Large intestine (tissue), 3 donors: Measurements from ENCODE around the gene GSX1. TPM values are rescaled to one million over a fixed set of nuclear protein-coding genes. Genes with fewer than 3 reads are reported as not detected.
"Not testable (repeated sequence)": the region's sequence is repeated elsewhere in the genome, so short reads cannot be mapped to it uniquely, and the experiment has no call there.

Experiments used
- DNase-seq, 2 donors: peaks; one replicate each; pipeline versions ENCODE4 v3.0.0 to v3.0.0-alpha.2; 2013
- H3K27ac ChIP-seq: one replicate; pipeline ENCODE4 v1.5.1; 2013; ENCODE audit warnings: low read length
- H3K27me3 ChIP-seq: 2 replicates; pipeline ENCODE4 v1.6.1; 2013; ENCODE audit warnings: low read length; ENCODE audit not compliant: control insufficient read depth, insufficient read depth
- H3K36me3 ChIP-seq: 2 replicates; pipeline ENCODE4 v1.6.1; 2013; ENCODE audit warnings: low read length; ENCODE audit not compliant: control insufficient read depth, insufficient read depth
- H3K4me1 ChIP-seq: one replicate; pipeline ENCODE4 v1.6.1; 2013; ENCODE audit warnings: low read length; ENCODE audit not compliant: control insufficient read depth, insufficient read depth
- H3K4me3 ChIP-seq: one replicate; pipeline ENCODE4 v1.5.1; 2013; ENCODE audit warnings: low read length
- H3K9me3 ChIP-seq: one replicate; pipeline ENCODE4 v1.6.1; 2013; ENCODE audit warnings: mild to moderate bottlenecking, low read depth, low read length, moderate library complexity; ENCODE audit not compliant: control insufficient read depth
- WGBS: methylation state at CpG from one replicate; pipeline ENCODE4 v1.1.5; 2013; ENCODE audit warnings: low lambda C conversion rate; ENCODE audit not compliant: insufficient coverage; 5-methylcytosine and 5-hydroxymethylcytosine counted together
- polyA plus RNA-seq: library from polyadenylated mRNA; unstranded; fragments of 120-200 nt; gene quantifications from one replicate; pipeline ENCODE4 v1.2.1, GENCODE V29; 2013

Gene GSX1
- polyA plus RNA-seq, 1 donor, result not detected

DNA sequence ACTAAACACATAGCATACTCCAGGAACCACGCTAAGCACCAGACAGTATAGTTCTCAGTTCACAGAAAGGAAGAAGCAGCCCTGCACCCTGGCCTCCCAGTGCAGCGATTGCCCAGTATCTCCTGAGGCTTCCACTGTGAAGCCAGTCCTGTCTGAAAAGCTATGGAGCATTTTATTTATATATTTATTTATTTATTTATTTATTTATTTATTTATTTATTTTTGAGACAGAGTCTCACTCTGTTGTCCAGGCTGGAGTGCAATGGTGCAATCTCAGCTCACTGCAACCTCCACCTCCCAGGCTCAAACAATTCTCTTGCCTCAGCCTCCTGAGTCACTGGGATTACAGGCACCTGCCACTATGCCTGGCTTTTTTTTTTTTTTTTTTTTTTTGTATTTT is 25.5 kb downstream of the GSX1 start:
- not testable (repeated sequence) for H3K9me3 ChIP-seq, H3K4me3 ChIP-seq, H3K4me1 ChIP-seq, H3K27ac ChIP-seq, H3K36me3 ChIP-seq, DNase-seq
- WGBS, result 100% methylated on average over 1 of the region's 2 CpGs
- H3K27me3 ChIP-seq, result peaks cover 70% of the 10 kb centered on the region

DNA sequence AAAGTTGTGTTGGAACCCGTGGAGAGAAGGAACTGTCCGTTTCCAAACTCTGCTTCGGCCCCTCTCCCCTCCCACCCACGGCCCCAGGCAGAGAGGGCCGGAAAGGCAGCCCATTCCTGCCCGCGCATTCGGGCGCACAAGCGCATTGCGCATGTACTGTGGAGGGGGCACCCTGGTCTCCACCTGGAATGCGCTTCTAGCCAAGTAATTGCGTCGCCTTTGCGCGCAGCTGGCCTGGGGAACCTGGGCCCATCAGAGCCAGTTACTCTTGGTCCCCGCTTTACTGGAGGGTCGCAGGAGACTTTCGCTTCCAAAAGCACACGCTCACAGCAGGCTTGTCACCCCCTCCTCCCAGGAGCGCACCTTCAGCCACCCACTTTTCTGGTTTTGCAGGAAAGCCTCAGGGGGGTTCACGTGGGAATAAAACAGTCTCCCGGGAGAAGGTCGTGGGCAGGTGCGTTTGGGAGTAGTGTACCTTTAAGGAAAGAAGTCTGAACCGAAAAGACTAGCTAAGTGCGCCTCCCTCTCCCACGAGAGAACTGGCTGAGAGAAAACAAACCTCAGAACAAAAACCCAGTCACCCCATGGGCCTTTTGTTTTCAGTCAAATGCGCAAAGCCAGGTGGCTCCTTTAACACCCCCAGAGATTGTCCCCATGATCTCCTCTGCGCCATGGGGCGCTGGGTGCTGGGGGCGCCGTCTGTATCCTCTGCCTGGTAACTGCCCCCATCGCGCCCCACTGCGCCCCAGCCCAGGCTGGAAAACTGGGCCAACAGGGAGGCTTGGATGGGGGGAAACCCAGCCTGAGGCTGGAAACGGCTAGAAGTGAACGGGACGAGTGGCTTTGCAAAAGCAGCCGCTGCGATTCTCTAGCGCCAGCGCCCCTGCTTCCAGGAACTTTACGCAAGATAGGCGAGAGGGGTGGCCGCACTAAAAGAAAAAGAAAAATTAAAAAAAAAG is 28.5 kb downstream of the GSX1 start:
- no CpG with 5 or more reads among the region's 46 CpGs for WGBS
- Histone ChIP-seq H3K9me3 (no peaks in the 10 kb centered on the region), H3K27ac (no peak overlapping the region), H3K27me3 (peaks cover 93% of the 10 kb centered on the region), H3K4me3 (no peak overlapping the region), H3K36me3 (no peaks in the 10 kb centered on the region), H3K4me1 (no peaks in the 10 kb centered on the region)
- no peak for DNase-seq

DNA sequence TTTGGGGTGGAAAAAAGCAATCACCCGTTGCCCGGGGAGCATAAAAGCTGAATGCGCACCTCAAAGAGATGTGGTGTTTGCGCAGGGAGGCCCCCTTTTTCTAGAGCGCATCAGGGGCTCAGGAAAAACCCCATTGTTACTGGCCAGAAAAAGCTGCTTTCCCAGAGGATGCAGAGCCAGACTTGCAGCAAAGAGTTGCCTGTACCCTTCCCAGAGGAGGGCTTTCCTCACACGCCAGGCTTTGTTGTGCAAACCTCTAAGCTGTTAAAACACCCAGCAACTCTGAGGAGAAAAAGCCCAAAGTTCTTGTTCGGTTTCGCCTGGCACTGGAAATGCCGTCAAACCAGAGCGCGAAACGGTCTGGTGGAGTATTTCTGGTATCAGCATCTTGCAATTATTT is 29.3 kb downstream of the GSX1 start:
- Histone ChIP-seq H3K4me3 (no peak overlapping the region), H3K9me3 (no peaks in the 10 kb centered on the region), H3K27me3 (peaks cover 89% of the 10 kb centered on the region), H3K36me3 (no peaks in the 10 kb centered on the region), H3K27ac (no peak overlapping the region), H3K4me1 (no peaks in the 10 kb centered on the region)
- DNase-seq, result no peak
- no CpG with 5 or more reads among the region's 12 CpGs for WGBS

DNA sequence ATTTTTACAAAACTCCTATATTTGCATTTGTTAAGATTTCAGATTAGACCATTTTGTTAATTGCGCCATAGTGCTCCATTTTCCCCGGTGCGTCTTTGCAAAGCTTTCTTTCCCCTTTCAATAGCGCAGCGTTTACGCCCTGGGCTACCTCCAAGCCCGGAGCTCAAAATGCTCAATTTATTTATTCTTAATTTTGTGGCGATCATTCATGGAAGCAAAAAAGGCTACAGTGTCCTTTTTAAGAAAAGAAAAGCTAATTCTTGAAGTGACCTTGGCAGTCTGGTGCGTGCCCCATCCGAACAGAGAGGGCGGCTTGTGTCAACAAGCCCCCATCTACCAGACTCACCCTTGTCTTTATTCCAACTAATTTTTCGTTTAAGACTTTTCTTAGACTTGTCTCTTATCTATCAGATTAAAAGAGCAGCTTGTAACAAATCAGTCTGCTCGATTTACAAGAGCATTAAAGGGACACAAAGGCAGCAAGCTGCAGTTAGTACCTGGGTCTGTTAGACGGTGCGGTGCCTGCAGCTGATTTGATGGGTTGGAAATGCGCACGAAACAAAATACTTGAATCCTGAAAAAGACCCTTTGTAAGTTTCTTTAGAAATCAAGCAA is 30.1 kb downstream of the GSX1 start:
- Histone ChIP-seq H3K9me3 (no peaks in the 10 kb centered on the region), H3K4me3 (no peak overlapping the region), H3K4me1 (no peaks in the 10 kb centered on the region), H3K27me3 (peaks cover 81% of the 10 kb centered on the region), H3K27ac (no peak overlapping the region), H3K36me3 (no peaks in the 10 kb centered on the region)
- DNase-seq, result no peak
- 11% methylated on average over 9 of the region's 17 CpGs for WGBS

DNA sequence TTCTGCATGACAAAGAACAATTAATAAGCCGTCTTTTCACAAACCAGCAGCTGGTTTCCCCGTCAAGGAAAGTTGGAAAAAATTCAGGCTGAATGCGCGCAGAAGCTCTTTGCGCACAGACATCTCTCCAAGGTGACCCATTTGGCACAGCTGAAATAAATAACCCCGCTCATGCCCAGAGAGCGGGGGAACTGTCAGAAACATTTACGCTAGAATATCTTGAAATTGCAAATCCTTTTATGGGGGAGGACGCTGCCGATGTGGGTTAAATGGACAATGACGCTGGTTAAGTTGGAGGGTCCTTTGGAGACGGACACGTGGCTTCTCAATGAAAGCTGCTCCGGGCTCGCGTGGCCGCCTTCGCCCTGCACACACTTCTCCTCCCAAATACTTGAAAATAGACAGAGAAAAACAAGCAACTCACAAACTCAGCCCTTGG is 30.6 kb downstream of the GSX1 start:
- H3K27ac ChIP-seq, result no peak overlapping the region
- H3K9me3 ChIP-seq, result no peaks in the 10 kb centered on the region
- no peak for DNase-seq
- peaks cover 81% of the 10 kb centered on the region for H3K27me3 ChIP-seq
- H3K4me3 ChIP-seq, result no peak overlapping the region
- no CpG with 5 or more reads among the region's 18 CpGs for WGBS
- H3K36me3 ChIP-seq, result no peaks in the 10 kb centered on the region
- no peaks in the 10 kb centered on the region for H3K4me1 ChIP-seq

DNA sequence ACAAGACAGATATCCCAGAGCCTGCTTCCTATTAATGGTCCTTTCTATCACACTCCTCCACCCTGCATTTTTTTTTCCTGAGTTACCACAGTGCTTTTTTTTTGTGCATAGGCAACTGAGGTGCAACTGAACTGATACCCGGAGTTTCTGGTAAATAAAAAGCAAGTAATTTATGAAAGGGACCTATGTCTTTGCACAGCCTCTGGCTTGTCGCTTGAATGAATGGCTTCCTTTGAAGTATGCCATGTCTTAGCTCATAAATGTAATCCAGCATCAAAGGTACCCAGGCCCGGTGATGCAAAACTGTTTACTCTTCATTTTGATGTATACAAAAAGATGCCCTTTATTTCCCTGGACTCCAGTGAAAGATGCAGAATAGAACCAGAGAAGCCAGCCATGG is 31.8 kb downstream of the GSX1 start:
- no peaks in the 10 kb centered on the region for H3K9me3 ChIP-seq
- peaks cover 71% of the 10 kb centered on the region for H3K27me3 ChIP-seq
- no peak overlapping the region for H3K4me3 ChIP-seq
- H3K36me3 ChIP-seq, result no peaks in the 10 kb centered on the region
- H3K27ac ChIP-seq, result no peak overlapping the region
- DNase-seq, result no peak
- 0% methylated on average over 1 of the region's 3 CpGs for WGBS
- no peaks in the 10 kb centered on the region for H3K4me1 ChIP-seq

DNA sequence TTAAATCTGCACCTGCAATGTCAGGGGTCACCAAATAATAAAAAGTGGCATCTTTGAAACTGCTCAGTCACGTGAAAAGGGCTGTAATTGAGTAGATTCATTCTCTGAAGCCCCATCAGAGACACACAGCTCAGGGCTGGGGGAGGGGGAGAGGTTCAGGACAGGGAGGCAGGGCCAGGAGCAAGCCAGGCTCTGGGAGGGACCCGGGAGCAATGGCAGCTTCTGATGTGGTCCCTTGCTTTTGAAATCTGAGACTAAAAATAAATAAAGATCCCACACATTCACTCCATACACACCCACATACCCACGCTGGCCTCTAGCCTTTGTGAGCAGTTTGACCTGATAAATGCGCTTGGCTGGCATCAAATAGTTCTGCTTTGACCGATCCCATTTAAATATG is 32.8 kb downstream of the GSX1 start:
- no CpG with 5 or more reads among the region's 5 CpGs for WGBS
- no peak for DNase-seq
- no peak overlapping the region for H3K27ac ChIP-seq
- H3K36me3 ChIP-seq, result no peaks in the 10 kb centered on the region
- no peaks in the 10 kb centered on the region for H3K4me1 ChIP-seq
- no peak overlapping the region for H3K4me3 ChIP-seq
- no peaks in the 10 kb centered on the region for H3K9me3 ChIP-seq
- H3K27me3 ChIP-seq, result peaks cover 61% of the 10 kb centered on the region

DNA sequence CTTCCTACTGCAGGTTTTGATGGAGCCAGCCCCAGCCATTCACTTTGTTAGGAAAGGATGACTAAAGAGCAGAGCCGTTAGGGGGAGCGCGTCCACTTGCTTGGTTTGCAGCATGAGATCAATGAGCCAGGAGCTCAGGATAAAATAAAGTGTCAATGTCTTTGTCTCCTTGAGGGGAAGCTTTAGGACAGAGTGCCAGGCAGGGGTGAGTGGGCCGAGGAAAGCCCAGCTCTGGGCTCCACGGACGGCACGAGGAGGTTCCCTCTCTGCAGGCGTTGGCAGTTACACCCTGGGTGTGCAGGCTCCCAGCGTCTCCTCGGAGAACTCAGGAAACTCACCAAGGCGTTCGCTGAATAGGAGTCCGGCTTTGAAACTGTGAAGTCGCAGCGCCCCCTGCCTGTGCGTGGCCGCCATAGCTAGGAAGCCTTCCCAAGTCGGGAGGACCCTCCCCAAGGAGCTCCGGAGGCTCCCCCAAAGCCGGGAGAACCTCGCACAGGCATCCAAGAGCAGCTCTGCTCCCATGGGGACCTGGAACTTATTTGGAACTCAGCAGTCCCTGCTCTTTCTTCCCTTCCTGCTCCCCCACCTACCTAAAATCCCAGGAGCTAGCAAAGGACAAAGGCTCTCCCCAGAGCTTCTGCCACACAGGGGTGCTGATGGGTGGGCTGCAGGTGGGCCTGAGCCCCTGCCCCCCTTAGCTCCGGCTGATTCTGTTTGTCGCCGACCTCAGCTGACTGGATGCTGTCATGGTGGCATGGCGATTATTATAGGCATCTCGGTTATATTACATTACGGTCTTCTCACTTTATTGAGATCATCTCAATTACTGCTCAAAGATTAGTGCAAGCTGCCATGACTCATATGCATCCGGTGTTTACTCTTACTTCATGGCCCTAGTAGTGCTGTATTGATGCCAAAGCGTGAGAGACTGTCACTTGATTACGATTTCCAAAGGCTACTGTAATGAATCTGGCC is 34.4 kb downstream of the GSX1 start:
- H3K9me3 ChIP-seq, result no peaks in the 10 kb centered on the region
- no peaks in the 10 kb centered on the region for H3K36me3 ChIP-seq
- no peak overlapping the region for H3K27ac ChIP-seq
- WGBS, result no CpG with 5 or more reads among the region's 30 CpGs
- DNase-seq, result peak; percentile 80 to 90
- H3K4me1 ChIP-seq, result peaks cover 2% of the 10 kb centered on the region
- peaks cover 45% of the 10 kb centered on the region for H3K27me3 ChIP-seq
- H3K4me3 ChIP-seq, result no peak overlapping the region

DNA sequence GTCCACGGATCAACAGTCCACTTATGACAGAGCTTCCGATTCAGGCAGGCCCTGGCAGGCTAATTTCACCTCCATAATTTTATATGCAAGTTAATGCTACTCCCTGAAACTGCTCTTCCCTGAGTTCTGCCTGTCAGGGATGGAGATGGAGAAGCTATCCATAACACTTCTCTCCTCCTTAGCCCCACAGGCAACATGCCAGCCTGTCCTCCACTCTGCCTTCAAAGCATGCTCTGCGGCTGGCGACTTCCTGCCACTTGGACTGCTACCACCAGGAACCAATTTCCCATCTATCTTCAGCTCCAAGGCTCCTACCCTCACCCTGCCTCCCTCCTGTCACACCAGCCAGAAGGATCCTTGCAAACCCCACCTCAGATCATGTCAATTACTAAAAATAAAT is 35.4 kb downstream of the GSX1 start:
- no CpG with 5 or more reads among the region's 4 CpGs for WGBS
- no peak overlapping the region for H3K4me3 ChIP-seq
- peaks cover 36% of the 10 kb centered on the region for H3K27me3 ChIP-seq
- no peaks in the 10 kb centered on the region for H3K9me3 ChIP-seq
- no peaks in the 10 kb centered on the region for H3K36me3 ChIP-seq
- peaks cover 2% of the 10 kb centered on the region for H3K4me1 ChIP-seq
- no peak overlapping the region for H3K27ac ChIP-seq
- no peak for DNase-seq

DNA sequence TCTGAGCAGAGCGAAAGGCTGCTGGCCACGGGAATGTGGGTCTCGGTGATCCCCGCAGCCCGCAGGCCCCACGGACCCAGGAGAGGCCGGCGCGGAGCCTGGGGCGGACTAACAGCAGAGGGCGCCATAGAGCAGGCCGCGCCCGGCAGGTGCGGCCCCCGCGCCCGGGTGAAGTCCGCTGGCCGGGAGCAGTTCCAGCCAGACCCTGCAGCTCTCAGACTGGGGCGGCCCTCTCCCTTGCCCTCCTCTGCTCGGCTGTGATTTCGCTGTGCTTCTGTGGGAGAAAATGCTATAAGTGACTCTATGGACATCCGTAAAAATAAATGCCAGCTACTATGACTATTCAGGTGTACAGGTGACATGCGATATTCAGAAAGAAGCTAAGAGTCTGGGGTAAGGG is 37.7 kb downstream of the GSX1 start:
- Histone ChIP-seq H3K27me3 (peaks cover 18% of the 10 kb centered on the region), H3K4me3 (peak overlapping the region; percentile 14), H3K27ac (peak overlapping the region; percentile 6), H3K9me3 (no peaks in the 10 kb centered on the region), H3K36me3 (no peaks in the 10 kb centered on the region), H3K4me1 (peaks cover 2% of the 10 kb centered on the region)
- no CpG with 5 or more reads among the region's 25 CpGs for WGBS
- peak; percentile 56 to 81 for DNase-seq
